Measurements from ENCODE around the gene KCTD16. TPM values are rescaled to one million over a fixed set of nuclear protein-coding genes. Genes with fewer than 3 reads are reported as not detected.

KCTD16 gene
- polyA plus RNA-seq, 1 of the 3 experiments (the other 2 are of a cell fraction), result 0.03 TPM

DNA sequence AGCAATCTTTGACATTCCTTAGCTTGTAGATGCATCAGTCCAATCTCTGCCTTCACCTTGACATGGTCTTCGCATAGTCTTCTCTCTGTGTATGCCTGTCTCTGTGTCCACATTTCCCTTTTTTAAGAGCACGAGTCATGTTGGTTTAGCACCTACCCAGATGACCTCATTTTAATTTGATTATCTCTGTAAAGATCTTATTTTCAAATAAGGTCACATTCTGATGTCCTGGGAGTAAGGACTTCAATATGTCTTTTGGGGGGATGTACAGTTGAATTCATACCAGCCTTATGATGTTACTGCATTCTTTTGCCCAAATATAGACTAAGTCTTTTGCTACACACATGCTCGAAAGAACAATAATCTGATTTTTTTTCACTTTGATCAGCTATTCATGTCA lies 6.9 kb downstream of the KCTD16 start:
- H3K4me3 ChIP-seq (ENCODE audit: low read depth in 2 of 2, low read length in 1 of 2), result no peak overlapping the region
- DNase-seq, result no peak
- H3K9me3 ChIP-seq, result no peaks in the 10 kb centered on the region
- no peaks in the 10 kb centered on the region for H3K36me3 ChIP-seq (replicated peaks in 1 of 2; ENCODE audit: control insufficient read depth in 1 of 2, insufficient read depth in 2 of 2, low read length in 1 of 2)
- no peak overlapping the region for H3K4me2 ChIP-seq
- peaks cover 3 to 7% of the 10 kb centered on the region in 2 experiments; a peak in 3 of 4 replicates for H3K4me1 ChIP-seq (ENCODE audit: control insufficient read depth in 1 of 2, insufficient read depth in 2 of 2, low read depth in 1 of 2, low read length in 1 of 2)
- no peaks in the 10 kb centered on the region for H3K27me3 ChIP-seq (ENCODE audit: insufficient read depth)
- POLR2A ChIA-PET, result no interaction called here
- TF ChIP-seq, protein P1, sequence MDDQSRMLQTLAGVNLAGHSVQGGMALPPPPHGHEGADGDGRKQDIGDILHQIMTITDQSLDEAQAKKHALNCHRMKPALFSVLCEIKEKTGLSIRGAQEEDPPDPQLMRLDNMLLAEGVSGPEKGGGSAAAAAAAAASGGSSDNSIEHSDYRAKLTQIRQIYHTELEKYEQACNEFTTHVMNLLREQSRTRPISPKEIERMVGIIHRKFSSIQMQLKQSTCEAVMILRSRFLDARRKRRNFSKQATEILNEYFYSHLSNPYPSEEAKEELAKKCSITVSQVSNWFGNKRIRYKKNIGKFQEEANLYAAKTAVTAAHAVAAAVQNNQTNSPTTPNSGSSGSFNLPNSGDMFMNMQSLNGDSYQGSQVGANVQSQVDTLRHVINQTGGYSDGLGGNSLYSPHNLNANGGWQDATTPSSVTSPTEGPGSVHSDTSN (IDR thresholded peaks at IDR 0.05), result 0 out of 2 replicates have a peak, but pooled peaks have one; percentile 31
- TF ChIP-seq, protein P2, sequence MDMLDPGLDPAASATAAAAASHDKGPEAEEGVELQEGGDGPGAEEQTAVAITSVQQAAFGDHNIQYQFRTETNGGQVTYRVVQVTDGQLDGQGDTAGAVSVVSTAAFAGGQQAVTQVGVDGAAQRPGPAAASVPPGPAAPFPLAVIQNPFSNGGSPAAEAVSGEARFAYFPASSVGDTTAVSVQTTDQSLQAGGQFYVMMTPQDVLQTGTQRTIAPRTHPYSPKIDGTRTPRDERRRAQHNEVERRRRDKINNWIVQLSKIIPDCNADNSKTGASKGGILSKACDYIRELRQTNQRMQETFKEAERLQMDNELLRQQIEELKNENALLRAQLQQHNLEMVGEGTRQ (IDR thresholded peaks at IDR 0.05; ENCODE audit: borderline replicate concordance, low read depth, low read length), result no peak
- TF ChIP-seq SIN3A (IDR thresholded peaks at IDR 0.05; ENCODE audit: borderline replicate concordance, low read depth, low read length), result no peak
- no peak for TF ChIP-seq TEAD4 (IDR thresholded peaks at IDR 0.05; ENCODE audit: borderline replicate concordance, insufficient read depth)
- TF ChIP-seq TCF12 (IDR thresholded peaks at IDR 0.05), result peak; percentile 50
- no peak for TF ChIP-seq EZH2phosphoT487 (IDR thresholded peaks at IDR 0.05; ENCODE audit: borderline replicate concordance, low read depth)
- TF ChIP-seq, protein P3, sequence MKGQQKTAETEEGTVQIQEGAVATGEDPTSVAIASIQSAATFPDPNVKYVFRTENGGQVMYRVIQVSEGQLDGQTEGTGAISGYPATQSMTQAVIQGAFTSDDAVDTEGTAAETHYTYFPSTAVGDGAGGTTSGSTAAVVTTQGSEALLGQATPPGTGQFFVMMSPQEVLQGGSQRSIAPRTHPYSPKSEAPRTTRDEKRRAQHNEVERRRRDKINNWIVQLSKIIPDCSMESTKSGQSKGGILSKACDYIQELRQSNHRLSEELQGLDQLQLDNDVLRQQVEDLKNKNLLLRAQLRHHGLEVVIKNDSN (IDR thresholded peaks at IDR 0.05; ENCODE audit: borderline replicate concordance, low read depth), result no peak
- no peak for TF ChIP-seq NFIC (IDR thresholded peaks at IDR 0.05; ENCODE audit: borderline replicate concordance)
- TF ChIP-seq RXRA (IDR thresholded peaks at IDR 0.05; ENCODE audit: borderline replicate concordance, low read depth), result no peak
- TF ChIP-seq ELF1 (IDR thresholded peaks at IDR 0.05), result no peak
- TF ChIP-seq, protein P4, sequence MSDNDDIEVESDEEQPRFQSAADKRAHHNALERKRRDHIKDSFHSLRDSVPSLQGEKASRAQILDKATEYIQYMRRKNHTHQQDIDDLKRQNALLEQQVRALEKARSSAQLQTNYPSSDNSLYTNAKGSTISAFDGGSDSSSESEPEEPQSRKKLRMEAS (IDR thresholded peaks at IDR 0.05; ENCODE audit: low read depth), result no peak
- TF ChIP-seq SMC3 (IDR thresholded peaks at IDR 0.05; ENCODE audit: low read depth, low read length), result no peak
- TF ChIP-seq FOSL2 (IDR thresholded peaks at IDR 0.05; ENCODE audit: borderline replicate concordance, low read depth), result no peak
- no peak for TF ChIP-seq EP300 (IDR thresholded peaks at IDR 0.05; ENCODE audit: borderline replicate concordance in 1 of 2, low read depth in 1 of 2, low read length in 1 of 2)
- TF ChIP-seq, protein P5, sequence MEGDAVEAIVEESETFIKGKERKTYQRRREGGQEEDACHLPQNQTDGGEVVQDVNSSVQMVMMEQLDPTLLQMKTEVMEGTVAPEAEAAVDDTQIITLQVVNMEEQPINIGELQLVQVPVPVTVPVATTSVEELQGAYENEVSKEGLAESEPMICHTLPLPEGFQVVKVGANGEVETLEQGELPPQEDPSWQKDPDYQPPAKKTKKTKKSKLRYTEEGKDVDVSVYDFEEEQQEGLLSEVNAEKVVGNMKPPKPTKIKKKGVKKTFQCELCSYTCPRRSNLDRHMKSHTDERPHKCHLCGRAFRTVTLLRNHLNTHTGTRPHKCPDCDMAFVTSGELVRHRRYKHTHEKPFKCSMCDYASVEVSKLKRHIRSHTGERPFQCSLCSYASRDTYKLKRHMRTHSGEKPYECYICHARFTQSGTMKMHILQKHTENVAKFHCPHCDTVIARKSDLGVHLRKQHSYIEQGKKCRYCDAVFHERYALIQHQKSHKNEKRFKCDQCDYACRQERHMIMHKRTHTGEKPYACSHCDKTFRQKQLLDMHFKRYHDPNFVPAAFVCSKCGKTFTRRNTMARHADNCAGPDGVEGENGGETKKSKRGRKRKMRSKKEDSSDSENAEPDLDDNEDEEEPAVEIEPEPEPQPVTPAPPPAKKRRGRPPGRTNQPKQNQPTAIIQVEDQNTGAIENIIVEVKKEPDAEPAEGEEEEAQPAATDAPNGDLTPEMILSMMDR (IDR thresholded peaks at IDR 0.05), result no peak
- no peak overlapping the region for H2AFZ ChIP-seq (ENCODE audit: low read depth)
- WGBS (ENCODE audit: low lambda C conversion rate), result 61% methylated on average over 3 of the region's 3 CpGs
- no peaks in the 10 kb centered on the region for H3K9me2 ChIP-seq
- H3K9ac ChIP-seq, result no peak overlapping the region
- H3F3A ChIP-seq (replicated peaks; ENCODE audit: insufficient read depth), result peaks cover 5% of the 10 kb centered on the region
- CTCF ChIA-PET, result interaction anchor here (0.6 to 1.2 kb wide), 2 partner anchors 26 to 1867 kb away, joined by 3 read pairs; no protein-coding TSS in a partner anchor
- no peaks in the 10 kb centered on the region for H4K20me1 ChIP-seq (ENCODE audit: insufficient read depth)
- H3K79me2 ChIP-seq (ENCODE audit: insufficient read depth), result no peaks in the 10 kb centered on the region
- 0 out of 4 replicates have a peak overlapping the region, but pooled peaks of 1 of the 2 experiments have one; percentile 26 for H3K27ac ChIP-seq (ENCODE audit: low read depth in 2 of 2, low read length in 1 of 2)

Measured in SK-N-SH (cell line).